Measurements from ENCODE around the gene FBXW5.

GRCh38 chr9:136926749-136927148, 17.8 kb downstream of the FBXW5 start:
- TF ChIP-seq CTCF (conservative IDR thresholded peaks at IDR 0.05; ENCODE audit: low read depth in 2 of 2), result no peak
- TF ChIP-seq EZH2 (IDR thresholded peaks at IDR 0.05; ENCODE audit: low read depth, unreplicated experiment), result no peak
- TF ChIP-seq POLR2AphosphoS5 (IDR thresholded peaks at IDR 0.05; ENCODE audit: low read depth), result no peak
- no peak for TF ChIP-seq NANOG (IDR thresholded peaks at IDR 0.05; ENCODE audit: borderline replicate concordance)
- no peak for TF ChIP-seq ZNF114 (CRISPR knock-in tag; IDR thresholded peaks at IDR 0.05)
- TF ChIP-seq EZH2phosphoT487 (IDR thresholded peaks at IDR 0.05; ENCODE audit: unreplicated experiment), result no peak
- no peak for TF ChIP-seq REST (IDR thresholded peaks at IDR 0.05; ENCODE audit: unreplicated experiment)
- no peak for TF ChIP-seq STAT1 (IDR thresholded peaks at IDR 0.05; ENCODE audit: unreplicated experiment)
- TF ChIP-seq JUNB (IDR thresholded peaks at IDR 0.05; ENCODE audit: unreplicated experiment), result no peak
- no peak for TF ChIP-seq CREB1 (CRISPR knock-in tag; IDR thresholded peaks at IDR 0.05; ENCODE audit: low read depth)
- no peak for TF ChIP-seq ZNF331 (CRISPR knock-in tag; IDR thresholded peaks at IDR 0.05; ENCODE audit: low read depth)
- TF ChIP-seq ZNF462 (CRISPR knock-in tag; IDR thresholded peaks at IDR 0.05), result no peak
- no peak for TF ChIP-seq ETS1 (IDR thresholded peaks at IDR 0.05)
